ENCODE results near the gene ABCA7.

DNA sequence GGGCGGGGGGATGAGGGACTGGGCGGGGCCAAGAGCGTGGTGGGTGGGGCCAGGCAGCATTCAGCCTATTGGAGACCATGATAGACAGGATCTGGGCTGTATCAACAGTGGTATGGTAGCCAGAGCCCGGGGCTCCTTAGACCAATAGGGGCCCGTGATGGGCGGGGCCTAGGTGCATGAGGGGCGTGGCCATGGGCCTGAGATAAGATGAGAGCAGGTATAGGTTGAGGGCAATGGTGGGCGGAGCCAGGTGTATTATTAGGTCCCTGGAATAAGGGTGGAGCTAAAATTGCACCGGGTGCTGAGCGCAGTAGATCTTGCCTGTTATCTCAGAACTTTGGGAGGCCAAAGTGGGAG is 5.3 kb downstream of the ABCA7 start:
- TF ChIP-seq TAF1 (IDR thresholded peaks at IDR 0.05; ENCODE audit: low read depth, low read length) (no peak), CBX8 (IDR thresholded peaks at IDR 0.05; ENCODE audit: borderline replicate concordance, low read depth, low read length) (no peak), CHD2 (IDR thresholded peaks at IDR 0.05; ENCODE audit: low read length) (0 out of 2 replicates have a peak, but pooled peaks have one; percentile 19), JUND (IDR thresholded peaks at IDR 0.05; ENCODE audit: low read length) (no peak)
- TF ChIP-seq, protein P1, sequence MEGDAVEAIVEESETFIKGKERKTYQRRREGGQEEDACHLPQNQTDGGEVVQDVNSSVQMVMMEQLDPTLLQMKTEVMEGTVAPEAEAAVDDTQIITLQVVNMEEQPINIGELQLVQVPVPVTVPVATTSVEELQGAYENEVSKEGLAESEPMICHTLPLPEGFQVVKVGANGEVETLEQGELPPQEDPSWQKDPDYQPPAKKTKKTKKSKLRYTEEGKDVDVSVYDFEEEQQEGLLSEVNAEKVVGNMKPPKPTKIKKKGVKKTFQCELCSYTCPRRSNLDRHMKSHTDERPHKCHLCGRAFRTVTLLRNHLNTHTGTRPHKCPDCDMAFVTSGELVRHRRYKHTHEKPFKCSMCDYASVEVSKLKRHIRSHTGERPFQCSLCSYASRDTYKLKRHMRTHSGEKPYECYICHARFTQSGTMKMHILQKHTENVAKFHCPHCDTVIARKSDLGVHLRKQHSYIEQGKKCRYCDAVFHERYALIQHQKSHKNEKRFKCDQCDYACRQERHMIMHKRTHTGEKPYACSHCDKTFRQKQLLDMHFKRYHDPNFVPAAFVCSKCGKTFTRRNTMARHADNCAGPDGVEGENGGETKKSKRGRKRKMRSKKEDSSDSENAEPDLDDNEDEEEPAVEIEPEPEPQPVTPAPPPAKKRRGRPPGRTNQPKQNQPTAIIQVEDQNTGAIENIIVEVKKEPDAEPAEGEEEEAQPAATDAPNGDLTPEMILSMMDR (IDR thresholded peaks at IDR 0.05; ENCODE audit: control extremely low read depth in 1 of 3, insufficient read depth in 1 of 3, low read depth in 1 of 3, low read length in 3 of 3) = no peak
- TF ChIP-seq, protein P2, sequence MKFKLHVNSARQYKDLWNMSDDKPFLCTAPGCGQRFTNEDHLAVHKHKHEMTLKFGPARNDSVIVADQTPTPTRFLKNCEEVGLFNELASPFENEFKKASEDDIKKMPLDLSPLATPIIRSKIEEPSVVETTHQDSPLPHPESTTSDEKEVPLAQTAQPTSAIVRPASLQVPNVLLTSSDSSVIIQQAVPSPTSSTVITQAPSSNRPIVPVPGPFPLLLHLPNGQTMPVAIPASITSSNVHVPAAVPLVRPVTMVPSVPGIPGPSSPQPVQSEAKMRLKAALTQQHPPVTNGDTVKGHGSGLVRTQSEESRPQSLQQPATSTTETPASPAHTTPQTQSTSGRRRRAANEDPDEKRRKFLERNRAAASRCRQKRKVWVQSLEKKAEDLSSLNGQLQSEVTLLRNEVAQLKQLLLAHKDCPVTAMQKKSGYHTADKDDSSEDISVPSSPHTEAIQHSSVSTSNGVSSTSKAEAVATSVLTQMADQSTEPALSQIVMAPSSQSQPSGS (IDR thresholded peaks at IDR 0.05; ENCODE audit: low read length) = no peak
